A673 (cell line): ENCODE measurements around the gene SPIRE1.

Experiments
- EZH2 ChIP-seq: fragments of 200-600 bp; sonication (generic); IDR thresholded peaks from 2 replicates; pipeline ENCODE4 v1.6.1; 2017; ENCODE audit warnings: borderline replicate concordance, low read depth, mild to moderate bottlenecking, mixed read lengths, antibody characterized with exemption, low read length; ENCODE audit not compliant: poor library complexity, severe bottlenecking
- TF ChIP-seq, protein P1 (sequence below): fragments of 300-800, 200-600 bp; sonication (generic); conservative IDR thresholded peaks from 2 replicates; pipeline ENCODE4 v1.5.1; 2017; ENCODE audit warnings: low read depth, mild to moderate bottlenecking, antibody characterized with exemption, low read length, moderate library complexity, mixed read lengths

DNA sequence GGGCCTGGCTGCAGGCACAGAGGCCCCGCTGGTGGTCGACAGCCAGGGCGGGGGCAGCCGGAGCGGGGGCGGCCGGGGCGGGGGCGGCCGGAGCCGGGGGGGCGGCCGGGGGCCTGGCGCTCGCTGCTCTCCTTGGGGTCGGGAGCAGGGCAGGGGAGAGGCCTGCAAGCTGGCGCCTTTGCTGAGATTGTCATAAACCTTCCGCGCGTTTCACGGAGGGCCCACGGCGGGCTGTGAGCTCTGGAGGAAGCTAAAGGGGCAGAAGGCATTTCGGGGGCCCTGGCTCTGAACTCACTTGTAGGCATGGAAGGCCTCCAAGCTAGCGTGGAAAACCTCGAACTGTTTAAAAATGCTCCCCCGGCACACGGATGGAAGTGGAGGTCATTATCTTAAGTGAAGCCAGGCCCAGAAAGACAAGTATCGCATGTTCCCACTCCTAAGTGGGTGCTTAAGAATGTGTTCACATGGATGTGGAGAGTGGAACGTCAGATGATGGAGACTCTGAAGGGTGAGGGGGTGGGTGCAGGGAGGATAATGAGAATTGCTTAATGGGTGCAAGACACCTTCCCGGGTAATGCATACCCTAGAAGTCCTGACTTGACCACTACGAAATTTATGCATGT is 249.5 kb downstream of the SPIRE1 start:
- TF ChIP-seq, protein P1, sequence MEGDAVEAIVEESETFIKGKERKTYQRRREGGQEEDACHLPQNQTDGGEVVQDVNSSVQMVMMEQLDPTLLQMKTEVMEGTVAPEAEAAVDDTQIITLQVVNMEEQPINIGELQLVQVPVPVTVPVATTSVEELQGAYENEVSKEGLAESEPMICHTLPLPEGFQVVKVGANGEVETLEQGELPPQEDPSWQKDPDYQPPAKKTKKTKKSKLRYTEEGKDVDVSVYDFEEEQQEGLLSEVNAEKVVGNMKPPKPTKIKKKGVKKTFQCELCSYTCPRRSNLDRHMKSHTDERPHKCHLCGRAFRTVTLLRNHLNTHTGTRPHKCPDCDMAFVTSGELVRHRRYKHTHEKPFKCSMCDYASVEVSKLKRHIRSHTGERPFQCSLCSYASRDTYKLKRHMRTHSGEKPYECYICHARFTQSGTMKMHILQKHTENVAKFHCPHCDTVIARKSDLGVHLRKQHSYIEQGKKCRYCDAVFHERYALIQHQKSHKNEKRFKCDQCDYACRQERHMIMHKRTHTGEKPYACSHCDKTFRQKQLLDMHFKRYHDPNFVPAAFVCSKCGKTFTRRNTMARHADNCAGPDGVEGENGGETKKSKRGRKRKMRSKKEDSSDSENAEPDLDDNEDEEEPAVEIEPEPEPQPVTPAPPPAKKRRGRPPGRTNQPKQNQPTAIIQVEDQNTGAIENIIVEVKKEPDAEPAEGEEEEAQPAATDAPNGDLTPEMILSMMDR, result no peak
- TF ChIP-seq EZH2, result no peak
